ENCODE data around the gene SLAMF9. TPM values are rescaled to one million over a fixed set of nuclear protein-coding genes. Genes with fewer than 3 reads are reported as not detected.

SLAMF9 gene
- total and polyA plus RNA-seq, 4 donors = 0.25 to 0.68 (median 0.64) TPM; not detected in 1

GRCh38 chr1:159913451-159914192, 40.4 kb downstream of the SLAMF9 start:
- no peaks in the 10 kb centered on the region for H3K9me3 ChIP-seq (ENCODE audit: control insufficient read depth in 4 of 4, low read length in 3 of 4)
- no peak for DNase-seq (ENCODE audit: low spot score)
- no peaks in the 10 kb centered on the region for H3K27me3 ChIP-seq (ENCODE audit: control insufficient read depth in 4 of 4, insufficient read depth in 4 of 4, low read length in 3 of 4)
- H3K4me3 ChIP-seq (ENCODE audit: low read depth in 1 of 3, low read length in 3 of 3) = no peak overlapping the region
- H3K4me1 ChIP-seq (ENCODE audit: control insufficient read depth in 4 of 4, insufficient read depth in 4 of 4, low read length in 3 of 4) = peaks cover 0 to 3% (median 0%) of the 10 kb centered on the region in 4 donors
- WGBS = 73% methylated on average over 5 of the region's 5 CpGs
- no peak overlapping the region for H3K27ac ChIP-seq (ENCODE audit: low read depth in 1 of 2, low read length in 2 of 2)
- TF ChIP-seq TAF1 (conservative IDR thresholded peaks at IDR 0.05) = no peak
- TF ChIP-seq NR2F2 (IDR thresholded peaks at IDR 0.05) = no peak
- no peak for TF ChIP-seq RAD21 (IDR thresholded peaks at IDR 0.05)
- no peak for TF ChIP-seq GABPA (IDR thresholded peaks at IDR 0.05 in 1 of 2, conservative IDR thresholded peaks at IDR 0.05 in 1 of 2)
- no peak for TF ChIP-seq HNF4A (conservative IDR thresholded peaks at IDR 0.05)
- no peak for TF ChIP-seq FOXA2 (IDR thresholded peaks at IDR 0.05)
- no peak for TF ChIP-seq EGR1 (IDR thresholded peaks at IDR 0.05; ENCODE audit: low read depth in 2 of 2)
- no peak for TF ChIP-seq REST (IDR thresholded peaks at IDR 0.05)
- no peak for TF ChIP-seq YY1 (IDR thresholded peaks at IDR 0.05)
- no peak for TF ChIP-seq SP1 (IDR thresholded peaks at IDR 0.05)
- no peak for TF ChIP-seq JUND (IDR thresholded peaks at IDR 0.05)
- TF ChIP-seq FOXA1 (IDR thresholded peaks at IDR 0.05) = no peak
- no peak for TF ChIP-seq HNF4G (IDR thresholded peaks at IDR 0.05)
- no peak for TF ChIP-seq RXRA (IDR thresholded peaks at IDR 0.05)
- TF ChIP-seq CTCF (IDR thresholded peaks at IDR 0.05; ENCODE audit: low read depth, low read length, missing input control) = no peak
- H3K36me3 ChIP-seq (ENCODE audit: control insufficient read depth in 4 of 4, insufficient read depth in 3 of 4, low read depth in 1 of 4, low read length in 3 of 4) = peaks cover 0 to 15% (median 6%) of the 10 kb centered on the region in 4 donors
- no peak overlapping the region for H3K9ac ChIP-seq (ENCODE audit: low read depth in 1 of 2, low read length in 2 of 2)

GRCh38 chr1:159911326-159912070, 42.5 kb downstream of the SLAMF9 start:
- WGBS = 84% methylated on average over 6 of the region's 6 CpGs
- Histone ChIP-seq H3K9ac (ENCODE audit: low read depth in 1 of 2, low read length in 2 of 2) (no peak overlapping the region), H3K27me3 (ENCODE audit: control insufficient read depth in 4 of 4, insufficient read depth in 4 of 4, low read length in 3 of 4) (no peaks in the 10 kb centered on the region), H3K27ac (ENCODE audit: low read depth in 1 of 2, low read length in 2 of 2) (peak overlapping the region; percentile 25), H3K36me3 (ENCODE audit: control insufficient read depth in 4 of 4, insufficient read depth in 3 of 4, low read depth in 1 of 4, low read length in 3 of 4) (peaks cover 0 to 2% (median 0%) of the 10 kb centered on the region in 4 donors), H3K4me3 (ENCODE audit: low read depth in 1 of 3, low read length in 3 of 3) (no peak overlapping the region), H3K4me1 (ENCODE audit: control insufficient read depth in 4 of 4, insufficient read depth in 4 of 4, low read length in 3 of 4) (peaks cover 0 to 3% (median 0%) of the 10 kb centered on the region in 4 donors), H3K9me3 (ENCODE audit: control insufficient read depth in 4 of 4, low read length in 3 of 4) (no peaks in the 10 kb centered on the region)
- TF ChIP-seq GABPA (IDR thresholded peaks at IDR 0.05 in 1 of 2, conservative IDR thresholded peaks at IDR 0.05 in 1 of 2) (no peak), MAX (IDR thresholded peaks at IDR 0.05) (no peak), NR2F2 (IDR thresholded peaks at IDR 0.05) (no peak), FOXA2 (IDR thresholded peaks at IDR 0.05) (no peak), RAD21 (IDR thresholded peaks at IDR 0.05) (no peak), FOXA1 (IDR thresholded peaks at IDR 0.05) (no peak), JUND (IDR thresholded peaks at IDR 0.05) (no peak), CTCF (IDR thresholded peaks at IDR 0.05; ENCODE audit: low read depth, low read length, missing input control) (no peak), HNF4G (IDR thresholded peaks at IDR 0.05) (no peak)
- DNase-seq (ENCODE audit: low spot score) = no peak

Data from liver (tissue), 9 donors.